GM18858 (cell line): Measurements from ENCODE around the gene TTC34.

ENCODE experiments used
- ATAC-seq: cut with Tn5 transposase; IDR thresholded peaks from one replicate; pipeline ENCODE4 v1.9.1; 2021; ENCODE audit not compliant: unreplicated experiment

TTC34 gene

DNA sequence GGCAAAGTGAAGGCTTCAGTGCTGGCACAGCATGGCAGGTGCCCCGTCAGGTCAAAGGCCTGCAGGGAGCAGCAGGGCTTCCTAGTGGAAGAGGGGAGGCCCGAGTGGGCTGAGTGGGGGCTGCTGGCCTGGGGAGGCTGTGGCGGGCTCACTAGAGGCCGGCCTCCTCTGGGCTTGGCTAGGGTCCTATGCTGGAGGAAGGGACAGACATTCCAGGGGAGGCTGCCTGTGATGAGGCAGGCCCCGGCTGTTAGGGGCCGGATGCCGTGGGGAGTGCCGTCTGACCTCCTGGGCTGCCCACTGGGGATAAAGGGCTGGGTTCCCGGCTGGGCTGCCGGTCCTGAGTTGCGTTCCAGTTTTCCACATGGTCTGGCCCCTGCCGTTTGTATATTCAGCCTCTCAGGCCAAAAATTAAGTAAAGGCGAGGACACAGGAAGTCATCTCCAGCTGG lies 193.8 kb downstream of the TTC34 start:
- ATAC-seq: no peak

- no peak for ATAC-seq
Measured at GRCh38 chr1:2606881-2607621, 194.4 kb downstream of the TTC34 start.

GRCh38 chr1:2606396-2606880 lies 195.1 kb downstream of the TTC34 start:
- no peak for ATAC-seq

DNA sequence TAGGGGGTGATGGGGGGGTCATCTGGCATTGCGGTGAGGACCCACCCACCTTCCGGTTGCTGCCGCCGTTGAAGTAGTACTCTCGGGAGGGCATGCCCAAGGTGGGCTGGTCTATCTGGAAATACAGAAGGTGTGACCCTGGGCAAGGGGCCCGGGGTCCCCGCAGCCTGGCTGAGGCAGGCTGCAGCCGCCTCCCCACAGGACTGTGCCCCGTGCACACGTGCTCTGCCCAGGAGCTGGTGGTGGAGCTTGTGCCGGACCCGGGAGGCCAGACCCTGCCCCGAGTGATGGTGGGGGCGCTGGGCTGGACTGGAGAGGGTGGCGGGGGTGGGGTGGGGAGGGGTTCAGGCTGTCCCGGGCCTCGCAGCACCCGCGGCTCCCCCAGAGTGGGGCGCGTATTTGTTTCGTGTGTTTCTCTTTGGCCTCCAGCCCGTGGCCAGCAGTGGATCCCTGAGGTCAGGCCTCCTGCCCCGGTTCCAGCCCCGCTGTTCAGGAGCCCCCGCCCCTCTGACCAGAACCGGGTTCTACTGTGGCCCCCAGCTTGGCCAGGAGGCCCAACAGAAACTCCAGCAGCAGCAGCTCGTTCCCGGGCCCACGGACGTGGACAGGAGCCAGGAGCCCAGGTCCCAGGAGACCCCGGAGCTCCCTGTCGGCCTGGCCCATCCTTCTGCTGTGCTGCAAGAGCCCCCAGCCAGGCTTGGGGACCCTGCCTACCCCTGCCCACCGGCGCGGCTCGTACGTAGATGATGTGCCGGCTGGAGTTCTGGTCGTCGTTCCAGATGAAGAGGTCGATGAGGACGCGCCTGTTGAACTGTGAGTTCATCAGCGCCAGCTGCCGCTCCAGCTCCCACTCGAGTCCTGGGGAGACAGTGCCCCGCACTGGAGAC lies 195.7 kb downstream of the TTC34 start:
- no peak for ATAC-seq

GRCh38 chr1:2604844-2605508 lies 196.5 kb downstream of the TTC34 start:
- no peak for ATAC-seq

- no peak for ATAC-seq
Measured at GRCh38 chr1:2604156-2604843, 197.2 kb downstream of the TTC34 start.

DNA sequence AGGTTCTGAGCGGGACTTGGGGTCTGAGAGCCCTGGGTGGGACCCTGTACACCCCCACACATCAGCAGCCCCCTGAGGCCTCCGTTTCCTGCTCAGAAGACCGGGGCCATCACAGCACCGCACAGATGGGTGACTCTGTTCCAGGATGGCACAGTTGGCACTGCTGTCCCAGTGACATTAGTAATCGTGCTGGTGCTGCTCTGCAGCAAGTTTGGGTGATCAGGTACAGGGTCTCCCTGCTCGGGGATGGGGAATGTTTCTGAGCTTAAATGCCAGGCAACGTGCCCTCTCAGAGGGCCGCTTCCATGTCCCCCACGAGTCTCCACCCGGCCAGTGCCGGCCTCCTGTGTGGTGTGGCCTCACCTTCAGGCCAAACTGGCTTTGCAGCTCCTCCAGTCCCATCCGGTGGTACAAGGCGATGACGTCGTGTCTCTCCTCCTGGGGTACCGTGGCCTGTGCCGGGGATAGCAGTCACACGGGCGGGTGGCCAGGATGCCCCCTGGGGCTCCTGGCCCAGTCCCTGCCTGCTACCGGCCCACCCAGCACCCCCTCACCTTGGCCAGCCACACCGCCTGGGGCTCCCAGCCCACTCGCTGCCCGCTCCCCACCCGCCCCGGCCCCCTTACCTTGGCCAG lies 197.9 kb downstream of the TTC34 start:
- ATAC-seq: no peak

DNA sequence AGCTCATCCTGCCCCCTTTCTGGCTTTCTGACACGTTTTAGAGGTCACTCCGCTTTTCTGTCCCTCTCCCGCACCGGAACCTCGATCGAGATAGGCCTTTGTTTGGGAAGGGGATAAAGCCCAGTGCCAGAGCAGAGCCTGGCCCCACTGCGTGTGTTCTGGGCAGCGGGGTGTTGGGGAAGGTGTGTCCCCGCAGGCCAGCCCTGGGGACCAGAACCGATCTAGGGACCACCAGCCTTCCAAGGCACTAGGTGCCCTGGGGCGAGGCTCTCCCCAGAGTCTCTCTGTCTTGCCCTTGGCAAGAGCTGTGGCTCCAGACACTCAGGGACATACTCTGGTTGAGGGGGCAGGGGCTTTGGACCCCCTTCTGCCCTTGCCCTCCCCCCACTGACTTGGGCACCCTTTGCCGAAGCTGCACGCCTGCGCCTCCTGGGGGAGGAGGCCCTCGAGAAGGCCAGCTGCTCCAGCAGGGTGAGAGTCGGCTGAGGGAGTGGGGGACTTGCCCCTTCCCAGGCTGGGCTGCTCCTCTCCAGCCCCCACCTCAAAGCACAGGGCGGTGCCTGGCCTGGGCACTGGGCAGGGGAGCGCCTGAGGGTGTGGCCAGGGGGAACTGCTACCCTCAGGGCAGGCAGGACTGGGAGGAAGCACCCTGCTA lies 198.5 kb downstream of the TTC34 start:
- no peak for ATAC-seq

- no peak for ATAC-seq
Measured at GRCh38 chr1:2602311-2602835, 199.1 kb downstream of the TTC34 start.

GRCh38 chr1:2601721-2602303 lies 199.7 kb downstream of the TTC34 start:
- ATAC-seq: no peak

DNA sequence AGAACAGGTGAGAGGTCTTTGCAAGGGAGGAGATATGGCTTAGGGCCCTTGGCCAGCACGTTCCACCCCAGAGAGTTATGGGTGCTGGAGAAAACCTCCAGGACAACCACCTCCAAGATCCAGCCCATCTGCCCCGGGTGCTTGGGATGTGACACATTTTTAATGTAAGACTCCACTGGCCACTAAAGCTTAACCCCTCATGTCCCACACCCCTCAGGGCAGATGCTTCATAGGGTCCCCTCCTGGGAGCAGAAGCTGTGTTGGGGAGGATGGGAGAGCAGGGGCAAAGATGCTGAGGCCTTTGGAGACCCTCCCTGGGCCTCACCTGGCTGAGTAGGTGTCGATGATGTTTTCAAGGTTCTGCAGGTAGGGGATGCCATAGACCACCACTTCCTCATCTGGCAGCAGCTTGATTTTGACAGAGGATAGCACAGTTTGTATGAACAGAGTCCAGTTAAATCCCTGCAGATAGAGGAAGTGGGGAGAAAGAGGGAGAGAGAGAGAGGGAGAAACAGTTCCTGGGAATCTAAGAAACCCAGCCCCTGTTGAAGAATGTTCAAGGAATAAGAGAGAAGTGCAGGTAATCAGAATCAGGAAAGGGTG lies 203.1 kb downstream of the TTC34 start:
- ATAC-seq: no peak

DNA sequence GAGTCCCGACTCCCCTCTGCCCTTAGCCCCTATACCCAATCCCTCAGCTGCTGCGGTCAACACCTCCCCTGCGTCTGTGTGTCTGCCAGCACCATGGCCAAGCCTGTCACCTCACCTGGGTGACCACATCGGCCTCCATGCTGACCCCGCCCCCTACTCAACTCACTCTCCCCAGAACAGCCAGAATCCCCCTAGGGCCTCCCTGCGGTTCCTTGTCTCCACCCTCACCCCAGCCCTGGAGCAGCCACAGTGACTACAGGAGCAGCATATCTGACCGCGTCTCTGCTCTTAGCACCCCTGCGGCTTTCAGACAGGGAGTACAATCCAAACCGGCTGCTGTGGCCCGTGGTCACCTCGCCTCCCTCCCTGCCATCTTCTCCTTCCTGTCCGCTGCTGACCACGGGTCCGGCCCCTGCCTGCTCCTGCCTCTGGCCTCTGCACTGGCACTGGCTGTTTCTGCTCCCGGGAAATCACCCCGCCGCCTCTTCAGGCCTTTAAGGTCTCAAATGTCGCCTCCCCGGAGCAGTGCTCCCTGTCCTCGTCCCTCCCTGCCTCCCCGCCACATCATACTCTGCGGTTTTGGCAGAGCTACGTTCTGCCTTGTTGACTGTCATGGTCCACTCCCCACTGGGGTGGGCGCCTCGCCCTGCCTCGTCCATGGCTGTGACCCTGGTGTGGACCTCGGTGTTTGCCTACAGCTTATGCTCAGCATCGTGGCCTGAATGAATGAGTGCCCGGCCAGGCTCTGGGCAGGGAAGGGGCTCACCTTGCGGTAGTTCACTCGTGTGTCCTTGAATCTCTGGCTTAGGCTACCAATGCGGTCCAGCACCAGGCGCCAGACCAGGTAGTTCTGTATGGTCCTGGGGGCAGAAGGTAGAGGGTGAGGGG lies 203.8 kb downstream of the TTC34 start:
- no peak for ATAC-seq

- no peak for ATAC-seq
Measured at GRCh38 chr1:2596530-2597333, 204.8 kb downstream of the TTC34 start.

DNA sequence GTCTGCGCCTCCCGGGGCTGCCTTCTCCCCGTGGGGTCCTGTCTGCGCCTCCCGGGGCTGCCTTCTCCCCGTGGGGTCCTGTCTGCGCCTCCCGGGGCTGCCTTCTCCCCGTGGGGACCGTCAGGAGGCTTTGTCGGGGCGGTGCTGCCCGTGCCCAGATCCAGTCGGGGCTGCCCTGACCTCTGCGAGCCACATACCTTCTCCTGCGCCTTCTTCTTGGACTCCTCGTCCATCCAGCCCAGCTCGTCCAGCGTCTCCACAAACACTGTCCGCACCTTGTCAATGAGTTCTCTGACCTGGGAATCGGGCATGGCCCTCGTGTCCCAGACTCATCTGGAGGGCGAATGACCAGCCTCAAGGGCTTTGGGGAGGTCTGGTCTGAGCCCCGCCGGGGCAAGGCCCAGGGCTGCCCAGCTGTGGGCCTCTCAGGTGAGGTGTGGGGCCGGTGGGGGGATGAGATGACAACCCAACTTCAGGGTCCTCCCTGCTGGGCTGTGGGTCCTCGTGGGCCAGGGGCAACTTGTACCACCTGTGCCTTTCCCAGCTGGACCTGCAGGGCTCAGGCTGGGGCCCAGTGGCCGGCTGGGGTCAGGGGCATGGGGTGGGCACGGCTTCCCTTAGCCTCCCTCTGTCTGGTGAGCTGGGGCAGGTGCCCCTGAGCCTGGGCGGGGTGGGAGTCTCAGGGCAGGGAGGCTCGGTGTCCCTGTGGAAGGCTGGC lies 205.5 kb downstream of the TTC34 start:
- ATAC-seq: no peak

- ATAC-seq: no peak
Measured at GRCh38 chr1:2595261-2595811, 206.2 kb downstream of the TTC34 start.

GRCh38 chr1:2594641-2595131 lies 206.8 kb downstream of the TTC34 start:
- ATAC-seq: no peak
